T-helper 2 cell treated with Interferon-gamma antibody and Interleukin-4, amounts not matched to agents 5 μg/mL and 100 μg/mL, for 36 hours (primary cell): Measurements from ENCODE around the gene RFX8.

Source experiments
- DNase-seq: peaks from one replicate; pipeline ENCODE4 v3.0.0; 2021; ENCODE audit warnings: low spot score
- H3K27ac Mint-ChIP-seq: one replicate; pipeline ENCODE4 v1.8.0; 2021; ENCODE audit warnings: mild to moderate bottlenecking, mixed read lengths
- H3K27me3 Mint-ChIP-seq: one replicate; pipeline ENCODE4 v1.8.0; 2021; ENCODE audit warnings: low read depth, mixed read lengths
- H3K36me3 Mint-ChIP-seq: one replicate; pipeline ENCODE4 v1.8.0; 2021; ENCODE audit warnings: low read depth, mixed read lengths
- H3K4me1 Mint-ChIP-seq: one replicate; pipeline ENCODE4 v1.8.0; 2021; ENCODE audit warnings: low read depth, mixed read lengths
- H3K4me3 Mint-ChIP-seq: one replicate; pipeline ENCODE4 v1.8.0; 2022; ENCODE audit warnings: mild to moderate bottlenecking, moderate library complexity, mixed read lengths
- H3K9me3 Mint-ChIP-seq: one replicate; pipeline ENCODE4 v1.8.0; 2021; ENCODE audit warnings: mixed read lengths

RFX8 gene

GRCh38 chr2:101426822-101427221, 48.1 kb downstream of the RFX8 start:
- H3K4me3 Mint-ChIP-seq: no peak overlapping the region
- H3K9me3 Mint-ChIP-seq: no peaks in the 10 kb centered on the region
- no peaks in the 10 kb centered on the region for H3K4me1 Mint-ChIP-seq
- peaks cover 5% of the 10 kb centered on the region for H3K36me3 Mint-ChIP-seq
- no peak for DNase-seq
- H3K27me3 Mint-ChIP-seq: no peaks in the 10 kb centered on the region
- no peak overlapping the region for H3K27ac Mint-ChIP-seq

- Mint-ChIP-seq H3K4me1 (no peaks in the 10 kb centered on the region), H3K4me3 (no peak overlapping the region), H3K36me3 (no peaks in the 10 kb centered on the region), H3K27ac (no peak overlapping the region), H3K27me3 (no peaks in the 10 kb centered on the region), H3K9me3 (no peaks in the 10 kb centered on the region)
- DNase-seq: no peak
Measured at GRCh38 chr2:101420623-101421022, 54.3 kb downstream of the RFX8 start.

DNA sequence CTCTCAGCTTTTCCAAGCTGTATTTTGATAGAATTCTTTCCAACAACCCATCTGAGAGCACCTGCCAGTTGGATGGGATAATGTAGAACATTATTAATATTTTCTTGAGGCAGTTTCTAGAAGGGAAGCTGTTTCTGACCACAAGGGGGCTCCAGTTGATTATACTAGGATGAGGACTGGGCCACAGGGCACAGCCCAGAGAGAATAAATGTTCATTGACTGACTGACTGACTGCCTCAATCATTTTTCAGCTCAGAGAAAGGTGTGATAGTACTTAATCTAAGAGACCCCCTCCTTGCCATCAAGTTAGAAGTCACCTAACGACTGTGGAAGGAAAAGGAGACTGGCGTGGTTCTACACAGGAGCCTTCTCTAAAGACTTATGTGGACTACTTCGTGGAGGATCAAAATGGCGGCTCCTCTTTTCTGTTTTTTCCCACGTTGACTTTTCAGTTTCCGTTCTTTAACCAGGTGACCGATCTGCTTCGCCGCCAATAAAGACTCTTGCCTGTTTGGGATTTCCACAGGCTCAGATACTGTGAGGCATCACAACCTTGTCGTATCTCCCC, 55.7 kb downstream of the RFX8 start:
- H3K27ac Mint-ChIP-seq: no peak overlapping the region
- no peak overlapping the region for H3K4me3 Mint-ChIP-seq
- H3K9me3 Mint-ChIP-seq: no peaks in the 10 kb centered on the region
- H3K4me1 Mint-ChIP-seq: no peaks in the 10 kb centered on the region
- peak; percentile 42 for DNase-seq
- no peaks in the 10 kb centered on the region for H3K27me3 Mint-ChIP-seq
- no peaks in the 10 kb centered on the region for H3K36me3 Mint-ChIP-seq

- no peaks in the 10 kb centered on the region for H3K36me3 Mint-ChIP-seq
- no peak overlapping the region for H3K4me3 Mint-ChIP-seq
- no peak for DNase-seq
- no peaks in the 10 kb centered on the region for H3K27me3 Mint-ChIP-seq
- no peak overlapping the region for H3K27ac Mint-ChIP-seq
- no peaks in the 10 kb centered on the region for H3K4me1 Mint-ChIP-seq
- no peaks in the 10 kb centered on the region for H3K9me3 Mint-ChIP-seq
Measured at GRCh38 chr2:101418460-101419095, 56.3 kb downstream of the RFX8 start.

GRCh38 chr2:101416609-101417008, 58.3 kb downstream of the RFX8 start:
- H3K9me3 Mint-ChIP-seq: no peaks in the 10 kb centered on the region
- no peak for DNase-seq
- no peaks in the 10 kb centered on the region for H3K4me1 Mint-ChIP-seq
- no peak overlapping the region for H3K27ac Mint-ChIP-seq
- H3K36me3 Mint-ChIP-seq: no peaks in the 10 kb centered on the region
- no peaks in the 10 kb centered on the region for H3K27me3 Mint-ChIP-seq
- H3K4me3 Mint-ChIP-seq: no peak overlapping the region

DNA sequence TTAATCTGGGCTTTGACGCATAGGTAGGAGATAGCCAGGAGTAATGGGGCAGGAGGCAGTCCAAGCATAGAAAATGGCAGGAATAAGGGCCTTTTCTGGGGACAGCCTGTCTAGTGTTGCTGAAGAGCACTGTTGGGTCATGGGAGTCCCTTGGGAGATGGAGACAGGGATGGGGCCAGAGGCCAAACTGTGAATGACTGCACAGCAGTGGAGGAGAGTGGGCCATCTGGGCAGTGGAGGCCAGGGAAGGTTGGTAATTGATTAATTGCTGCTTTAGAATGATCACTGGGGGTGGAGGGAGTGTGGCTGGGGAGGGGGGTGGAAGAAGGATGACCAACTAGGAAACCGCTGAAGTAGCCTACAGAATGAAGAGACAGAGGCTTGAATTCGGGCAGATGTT, 59.0 kb downstream of the RFX8 start:
- H3K36me3 Mint-ChIP-seq: no peaks in the 10 kb centered on the region
- no peak for DNase-seq
- no peak overlapping the region for H3K4me3 Mint-ChIP-seq
- no peaks in the 10 kb centered on the region for H3K4me1 Mint-ChIP-seq
- no peaks in the 10 kb centered on the region for H3K27me3 Mint-ChIP-seq
- no peaks in the 10 kb centered on the region for H3K9me3 Mint-ChIP-seq
- no peak overlapping the region for H3K27ac Mint-ChIP-seq

GRCh38 chr2:101415220-101415619, 59.7 kb downstream of the RFX8 start:
- Mint-ChIP-seq H3K27me3 (no peaks in the 10 kb centered on the region), H3K36me3 (no peaks in the 10 kb centered on the region), H3K4me3 (no peak overlapping the region)

GRCh38 chr2:101412092-101412694, 62.7 kb downstream of the RFX8 start:
- Mint-ChIP-seq H3K4me1 (no peaks in the 10 kb centered on the region), H3K27me3 (no peaks in the 10 kb centered on the region), H3K27ac (no peak overlapping the region), H3K36me3 (no peaks in the 10 kb centered on the region), H3K4me3 (no peak overlapping the region), H3K9me3 (no peaks in the 10 kb centered on the region)
- no peak for DNase-seq

More at GRCh38 chr2:101415220-101415619, 59.7 kb downstream of the RFX8 start:
- H3K27ac Mint-ChIP-seq: no peak overlapping the region
- no peaks in the 10 kb centered on the region for H3K4me1 Mint-ChIP-seq
- DNase-seq: no peak
- H3K9me3 Mint-ChIP-seq: no peaks in the 10 kb centered on the region

- Mint-ChIP-seq H3K4me1 (no peaks in the 10 kb centered on the region), H3K9me3 (no peaks in the 10 kb centered on the region), H3K4me3 (no peak overlapping the region), H3K27me3 (no peaks in the 10 kb centered on the region), H3K36me3 (no peaks in the 10 kb centered on the region), H3K27ac (no peak overlapping the region)
- no peak for DNase-seq
Measured at GRCh38 chr2:101410746-101411145, 64.2 kb downstream of the RFX8 start.

GRCh38 chr2:101410114-101410513, 64.8 kb downstream of the RFX8 start:
- no peaks in the 10 kb centered on the region for H3K27me3 Mint-ChIP-seq
- DNase-seq: no peak
- no peak overlapping the region for H3K4me3 Mint-ChIP-seq
- H3K9me3 Mint-ChIP-seq: no peaks in the 10 kb centered on the region
- no peak overlapping the region for H3K27ac Mint-ChIP-seq
- H3K36me3 Mint-ChIP-seq: peaks cover 3% of the 10 kb centered on the region
- peaks cover 3% of the 10 kb centered on the region for H3K4me1 Mint-ChIP-seq

GRCh38 chr2:101409699-101410098, 65.2 kb downstream of the RFX8 start:
- Mint-ChIP-seq H3K4me1 (peaks cover 3% of the 10 kb centered on the region), H3K27ac (no peak overlapping the region), H3K4me3 (no peak overlapping the region), H3K9me3 (no peaks in the 10 kb centered on the region), H3K36me3 (peaks cover 3% of the 10 kb centered on the region), H3K27me3 (no peaks in the 10 kb centered on the region)
- no peak for DNase-seq

GRCh38 chr2:101408925-101409324, 66.0 kb downstream of the RFX8 start:
- no peak overlapping the region for H3K27ac Mint-ChIP-seq
- H3K4me3 Mint-ChIP-seq: no peak overlapping the region
- H3K27me3 Mint-ChIP-seq: no peaks in the 10 kb centered on the region
- H3K9me3 Mint-ChIP-seq: no peaks in the 10 kb centered on the region
- no peak for DNase-seq
- peaks cover 4% of the 10 kb centered on the region for H3K36me3 Mint-ChIP-seq
- H3K4me1 Mint-ChIP-seq: peaks cover 3% of the 10 kb centered on the region

- Mint-ChIP-seq H3K27ac (no peak overlapping the region), H3K36me3 (peaks cover 4% of the 10 kb centered on the region), H3K4me1 (peaks cover 3% of the 10 kb centered on the region), H3K27me3 (no peaks in the 10 kb centered on the region), H3K4me3 (no peak overlapping the region), H3K9me3 (no peaks in the 10 kb centered on the region)
- DNase-seq: no peak
Measured at GRCh38 chr2:101405351-101405899, 69.5 kb downstream of the RFX8 start.

GRCh38 chr2:101403745-101404144, 71.2 kb downstream of the RFX8 start:
- Mint-ChIP-seq H3K9me3 (no peaks in the 10 kb centered on the region), H3K4me1 (peaks cover 5% of the 10 kb centered on the region), H3K27ac (no peak overlapping the region), H3K27me3 (no peaks in the 10 kb centered on the region), H3K4me3 (no peak overlapping the region), H3K36me3 (peaks cover 4% of the 10 kb centered on the region)
- DNase-seq: no peak
